Sigmoid colon (tissue), 4 donors: ENCODE data around the gene GNPAT.

ENCODE experiments used
- CTCF ChIP-seq, 4 experiments: fragments of 450-650 bp in 3 of 4; fragments of 200-600 bp in 1 of 4; IDR thresholded peaks; one replicate each; pipeline ENCODE4 v1.5.1; 2016 to 2019; ENCODE audit warnings: antibody characterized with exemption in 4 of 4, mild to moderate bottlenecking in 3 of 4, moderate library complexity in 2 of 4
- EP300 ChIP-seq, 4 donors: sonication (generic); formaldehyde crosslinking; IDR thresholded peaks; one replicate each; pipeline ENCODE4 v1.6.1; 2017; ENCODE audit warnings: antibody characterized with exemption in 4 of 4
- POLR2A ChIP-seq, 2 donors: fragments of 450-650 bp; IDR thresholded peaks; one replicate each; pipeline ENCODE4 v1.6.1; 2016; ENCODE audit warnings: antibody characterized with exemption in 2 of 2, mild to moderate bottlenecking in 2 of 2, moderate library complexity in 2 of 2
- POLR2AphosphoS5 ChIP-seq, 4 donors: sonication (generic); formaldehyde crosslinking; IDR thresholded peaks; one replicate each; pipeline ENCODE4 v1.6.1; 2017; ENCODE audit warnings: antibody characterized with exemption in 4 of 4

DNA sequence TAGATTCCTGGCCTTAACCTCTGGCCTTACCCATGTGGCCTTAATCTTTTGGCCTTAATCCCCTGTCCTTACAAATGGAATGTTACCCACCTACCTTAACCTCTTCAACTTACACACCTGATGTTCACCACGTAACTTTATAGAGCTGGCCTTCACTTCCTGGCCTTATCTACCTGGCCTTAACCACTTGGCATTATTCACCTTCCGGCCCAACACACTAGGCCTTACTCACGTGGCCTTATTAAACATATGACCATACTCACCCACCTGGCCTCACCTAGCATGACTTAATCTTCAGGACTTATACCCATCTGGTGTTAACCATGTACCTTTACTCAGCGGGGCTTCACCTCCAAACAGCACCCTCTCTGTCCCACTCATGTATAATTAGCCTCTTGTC is 54.9 kb downstream of the GNPAT start:
- TF ChIP-seq CTCF (IDR thresholded peaks at IDR 0.05) (no peak), POLR2AphosphoS5 (IDR thresholded peaks at IDR 0.05) (no peak), POLR2A (IDR thresholded peaks at IDR 0.05) (no peak), EP300 (IDR thresholded peaks at IDR 0.05) (no peak)
